AG04450 (cell line): ENCODE data around the gene PARD3. TPM values are rescaled to one million over a fixed set of nuclear protein-coding genes. Genes with fewer than 3 reads are reported as not detected.

ENCODE experiments used
- CTCF ChIA-PET: fragments of 300-600, 350-600 bp; formaldehyde crosslinking; extraction: SDS; loops from one replicate; lab custom pipeline; 2022; ENCODE audit warnings: antibody characterized with exemption, inconsistent platforms; lab: Charles Lee
- POLR2A ChIA-PET: fragments of 350-600 bp; formaldehyde crosslinking; extraction: SDS; loops from one replicate; lab custom pipeline; 2021; ENCODE audit warnings: antibody characterized with exemption, inconsistent platforms; lab: Yijun Ruan, JAX
- DNase-seq: peaks from one replicate; pipeline ENCODE4 v3.0.0-alpha.2; 2011; ENCODE audit warnings: low read depth, low spot score
- H3K27ac ChIP-seq: one replicate; pipeline ENCODE4 v1.5.1; 2012; ENCODE audit warnings: low read depth, low read length, control low read depth
- H3K27me3 ChIP-seq: one replicate; pipeline ENCODE4 v1.6.0; 2012; ENCODE audit warnings: low read length; ENCODE audit not compliant: control insufficient read depth, insufficient read depth
- H3K4me3 ChIP-seq: 2 replicates; pipeline ENCODE4 v1.5.1; 2011; ENCODE audit warnings: mild to moderate bottlenecking, low read depth, low read length, control low read depth
- H3K9me3 ChIP-seq: 2 replicates; pipeline ENCODE4 v1.5.1; 2012; ENCODE audit warnings: low read length; ENCODE audit not compliant: control insufficient read depth, insufficient read depth
- CTCF ChIP-seq: IDR thresholded peaks from 2 replicates; pipeline ENCODE4 v1.5.1; 2011; ENCODE audit warnings: low read depth, low read length, control low read depth, inconsistent platforms
- polyA plus RNA-seq: library from polyadenylated mRNA; depleted of rRNA; stranded (reverse); fragments of >200 nt; gene quantifications from 2 replicates; pipeline ENCODE4 v1.2.3, GENCODE V29; 2011

The PARD3 gene
- polyA plus RNA-seq, 1 experiment: 43.1 TPM

DNA sequence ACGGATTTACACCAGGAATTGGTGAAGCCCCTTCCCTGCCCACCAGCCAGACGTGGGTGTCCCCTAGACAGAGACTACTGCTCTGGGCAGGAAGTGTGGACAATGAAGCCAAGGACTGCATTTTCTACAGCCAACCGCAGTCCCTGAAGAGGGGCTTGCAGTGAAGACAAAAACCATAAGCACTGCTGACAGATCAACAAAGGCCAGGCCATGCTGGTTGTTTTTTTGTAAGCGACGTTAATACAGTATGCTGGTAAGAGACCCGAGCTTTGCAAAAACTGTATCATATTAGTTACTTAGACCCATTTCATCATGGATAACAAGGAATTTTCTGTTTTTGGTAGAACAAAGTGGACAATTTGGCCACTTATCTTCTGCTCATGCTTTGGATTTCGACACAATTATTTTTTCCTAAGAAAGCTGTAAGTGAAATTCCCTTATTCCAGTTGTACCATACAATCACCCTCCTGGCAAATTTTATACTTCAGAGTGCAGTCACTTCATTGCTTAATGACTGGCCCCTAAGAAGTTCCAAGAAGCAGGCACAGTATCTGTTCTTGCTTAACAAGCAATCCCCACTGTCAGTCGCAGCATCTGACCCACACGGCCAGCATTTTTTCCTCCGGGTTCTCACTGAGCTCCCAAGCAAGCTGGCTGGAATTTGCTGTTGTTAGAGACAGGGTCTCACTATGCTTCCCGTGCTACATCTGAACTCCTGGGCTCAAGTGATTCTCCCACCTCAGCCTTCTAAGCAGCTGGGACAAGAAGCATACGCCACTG is 163.5 kb downstream of the PARD3 start:
- POLR2A ChIA-PET: no interaction called here
- no peaks in the 10 kb centered on the region for H3K9me3 ChIP-seq
- no peak overlapping the region for H3K4me3 ChIP-seq
- H3K27ac ChIP-seq: no peak overlapping the region
- no peaks in the 10 kb centered on the region for H3K27me3 ChIP-seq
- CTCF ChIA-PET: interaction anchor here (1.2 kb wide), 1 partner anchor 1321 kb away, joined by 3 read pairs; no protein-coding TSS in a partner anchor
- DNase-seq: no peak
- TF ChIP-seq CTCF: no peak

DNA sequence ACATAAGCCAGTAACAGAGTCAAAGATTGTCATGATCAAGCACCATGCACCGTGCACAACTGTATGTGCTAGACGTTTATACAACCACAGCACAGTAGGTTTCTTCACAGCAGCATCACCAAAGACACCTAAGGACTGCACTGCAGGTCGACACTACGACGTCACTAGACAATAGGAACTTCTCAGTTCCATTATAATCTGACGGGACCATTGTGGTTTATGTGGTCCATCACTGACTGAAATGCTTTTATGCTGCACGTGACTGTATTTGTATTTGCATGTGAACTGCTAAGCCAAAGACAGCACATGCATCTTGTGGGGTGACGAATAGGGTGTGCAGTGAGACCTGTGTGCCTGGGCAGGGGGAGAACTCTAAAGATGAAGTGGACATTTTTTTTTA is 164.9 kb downstream of the PARD3 start:
- H3K9me3 ChIP-seq: no peaks in the 10 kb centered on the region
- CTCF ChIA-PET: no interaction called here
- H3K4me3 ChIP-seq: no peak overlapping the region
- no peak for DNase-seq
- no peak for TF ChIP-seq CTCF
- no peak overlapping the region for H3K27ac ChIP-seq
- POLR2A ChIA-PET: no interaction called here
- no peaks in the 10 kb centered on the region for H3K27me3 ChIP-seq

DNA sequence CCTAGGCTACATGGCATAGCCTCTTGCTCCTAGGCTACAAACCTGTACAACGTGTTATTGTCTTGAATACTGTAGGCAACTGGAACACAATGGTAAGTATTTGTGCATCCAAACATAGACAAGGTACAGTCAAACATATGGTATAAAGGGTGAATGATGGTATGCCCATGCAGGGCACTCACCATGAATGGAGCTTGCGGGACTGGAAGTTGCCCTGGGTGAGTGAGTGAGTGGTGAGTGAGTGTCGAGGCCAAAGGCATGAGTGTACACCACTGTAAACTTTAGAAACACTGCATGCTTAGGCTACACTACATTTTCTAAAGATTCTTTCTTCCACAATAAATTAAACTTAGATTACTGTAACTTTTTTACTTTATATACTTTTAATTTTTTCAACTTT is 165.7 kb downstream of the PARD3 start:
- Histone ChIP-seq H3K27me3 (no peaks in the 10 kb centered on the region), H3K9me3 (no peaks in the 10 kb centered on the region), H3K27ac (no peak overlapping the region), H3K4me3 (no peak overlapping the region)
- DNase-seq: no peak
- POLR2A ChIA-PET: no interaction called here
- no peak for TF ChIP-seq CTCF
- CTCF ChIA-PET: no interaction called here

- DNase-seq: no peak
- TF ChIP-seq CTCF: no peak
- ChIA-PET CTCF (no interaction called here), POLR2A (no interaction called here)
- Histone ChIP-seq H3K27me3 (no peaks in the 10 kb centered on the region), H3K27ac (no peak overlapping the region), H3K9me3 (no peaks in the 10 kb centered on the region), H3K4me3 (no peak overlapping the region)
Observed at GRCh38 chr10:34648919-34649318, 166.2 kb downstream of the PARD3 start.
